ENCODE results near the gene HTR3A.
"Not testable (repeated sequence)": the region's sequence is repeated elsewhere in the genome, so short reads cannot be mapped to it uniquely, and the experiment has no call there.

Gene HTR3A

GRCh38 chr11:113937918-113938317 lies 37.0 kb upstream of the HTR3A start:
- no peak overlapping the region for H3K4me3 ChIP-seq (ENCODE audit: low read depth, low read length)
- DNase-seq (ENCODE audit: low read depth): no peak
- TF ChIP-seq CTCF (conservative IDR thresholded peaks at IDR 0.05; ENCODE audit: low read depth, low read length): no peak

- TF ChIP-seq CTCF (conservative IDR thresholded peaks at IDR 0.05; ENCODE audit: low read depth, low read length): no peak
- no peak overlapping the region for H3K4me3 ChIP-seq (ENCODE audit: low read depth, low read length)
- DNase-seq (ENCODE audit: low read depth): no peak
Measured at GRCh38 chr11:113942256-113942655, 32.7 kb upstream of the HTR3A start.

- H3K4me3 ChIP-seq (ENCODE audit: low read depth, low read length); DNase-seq (ENCODE audit: low read depth): not testable (repeated sequence)
Measured at GRCh38 chr11:113946162-113946561, 28.7 kb upstream of the HTR3A start.

- DNase-seq (ENCODE audit: low read depth): no peak
- H3K4me3 ChIP-seq (ENCODE audit: low read depth, low read length): no peak overlapping the region
- no peak for TF ChIP-seq CTCF (conservative IDR thresholded peaks at IDR 0.05; ENCODE audit: low read depth, low read length)
Measured at GRCh38 chr11:113947994-113948393, 26.9 kb upstream of the HTR3A start.

- no peak for DNase-seq (ENCODE audit: low read depth)
- H3K4me3 ChIP-seq (ENCODE audit: low read depth, low read length): no peak overlapping the region
- TF ChIP-seq CTCF (conservative IDR thresholded peaks at IDR 0.05; ENCODE audit: low read depth, low read length): no peak
Measured at GRCh38 chr11:113949891-113950290, 25.0 kb upstream of the HTR3A start.

GRCh38 chr11:113951537-113951936 lies 23.4 kb upstream of the HTR3A start:
- no peak for TF ChIP-seq CTCF (conservative IDR thresholded peaks at IDR 0.05; ENCODE audit: low read depth, low read length)
- no peak for DNase-seq (ENCODE audit: low read depth)
- H3K4me3 ChIP-seq (ENCODE audit: low read depth, low read length): no peak overlapping the region

- no peak overlapping the region for H3K4me3 ChIP-seq (ENCODE audit: low read depth, low read length)
Measured at GRCh38 chr11:113952070-113952469, 22.8 kb upstream of the HTR3A start.

More at GRCh38 chr11:113952070-113952469, 22.8 kb upstream of the HTR3A start:
- DNase-seq (ENCODE audit: low read depth): no peak
- no peak for TF ChIP-seq CTCF (conservative IDR thresholded peaks at IDR 0.05; ENCODE audit: low read depth, low read length)
